MM.1S (cell line): ENCODE measurements around the gene WT1.

ENCODE experiments used
- DNase-seq: peaks from one replicate; pipeline ENCODE4 v3.0.0-alpha.2; 2015
- H2AFZ ChIP-seq: fragments of 300-600 bp; sonication (generic); 2 replicates; pipeline ENCODE4 v1.6.0; 2016; ENCODE audit warnings: antibody characterized with exemption, low read length
- H3F3A ChIP-seq: fragments of 300-600 bp; sonication (generic); 2 replicates; pipeline ENCODE4 v1.6.1; 2016; ENCODE audit warnings: mild to moderate bottlenecking, antibody characterized with exemption, low read length, moderate library complexity, mixed read lengths; ENCODE audit not compliant: insufficient read depth
- H3K27ac ChIP-seq: fragments of 300-600 bp; sonication (generic); 2 replicates; pipeline ENCODE4 v1.5.1; 2016; ENCODE audit warnings: mild to moderate bottlenecking, low read length
- H3K27me3 ChIP-seq: fragments of 300-600 bp; sonication (generic); replicated peaks from 2 replicates; pipeline ENCODE4 v1.6.0; 2016; ENCODE audit warnings: low read length; ENCODE audit not compliant: insufficient read depth
- H3K36me3 ChIP-seq: fragments of 300-600 bp; sonication (generic); replicated peaks from 2 replicates; pipeline ENCODE4 v1.6.1; 2016; ENCODE audit warnings: mild to moderate bottlenecking, low read length, mixed read lengths; ENCODE audit not compliant: insufficient read depth
- H3K4me1 ChIP-seq: fragments of 300-600 bp; sonication (generic); 2 replicates; pipeline ENCODE4 v1.6.1; 2016; ENCODE audit warnings: low read length, mixed read lengths
- H3K4me2 ChIP-seq: fragments of 300-600 bp; sonication (generic); 2 replicates; pipeline ENCODE4 v1.6.0; 2016; ENCODE audit warnings: low read depth, low read length
- H3K4me3 ChIP-seq: fragments of 300-600 bp; sonication (generic); 2 replicates; pipeline ENCODE4 v1.5.1; 2016; ENCODE audit warnings: low read length, mixed read lengths
- H3K79me2 ChIP-seq: fragments of 300-600 bp; sonication (generic); 2 replicates; pipeline ENCODE4 v1.6.1; 2016; ENCODE audit warnings: mixed run types, low read length, mixed read lengths
- H3K9ac ChIP-seq: fragments of 300-600 bp; sonication (generic); 2 replicates; pipeline ENCODE4 v1.6.1; 2016; ENCODE audit warnings: low read length, mixed read lengths
- H3K9me2 ChIP-seq: fragments of 300-600 bp; sonication (generic); replicated peaks from 2 replicates; pipeline ENCODE4 v1.6.1; 2016; ENCODE audit warnings: mild to moderate bottlenecking, low read length, mixed read lengths; ENCODE audit not compliant: insufficient read depth
- H3K9me3 ChIP-seq: fragments of 300-600 bp; sonication (generic); replicated peaks from 2 replicates; pipeline ENCODE4 v1.6.1; 2016; ENCODE audit warnings: mild to moderate bottlenecking, low read length, mixed read lengths; ENCODE audit not compliant: insufficient read depth
- H4K20me1 ChIP-seq: fragments of 300-600 bp; sonication (generic); 2 replicates; pipeline ENCODE4 v1.6.1; 2016; ENCODE audit warnings: mild to moderate bottlenecking, low read length, moderate library complexity, mixed read lengths; ENCODE audit not compliant: insufficient read depth
- EZH2 ChIP-seq: fragments of 300-600 bp; sonication (generic); optimal IDR thresholded peaks from 2 replicates; pipeline ENCODE3; 2017; ENCODE audit warnings: low read depth, mild to moderate bottlenecking, antibody characterized with exemption, low read length, mixed read lengths
- EZH2phosphoT487 ChIP-seq: fragments of 300-600 bp; sonication (generic); IDR thresholded peaks from 2 replicates; pipeline ENCODE4 v1.6.1; 2018; ENCODE audit warnings: antibody characterized with exemption, low read length
- TF ChIP-seq, protein P1 (sequence below): fragments of 300-600 bp; sonication (generic); IDR thresholded peaks from 2 replicates; pipeline ENCODE4 v1.5.1; 2016; ENCODE audit warnings: antibody characterized with exemption, low read length, mixed read lengths

The WT1 gene

DNA sequence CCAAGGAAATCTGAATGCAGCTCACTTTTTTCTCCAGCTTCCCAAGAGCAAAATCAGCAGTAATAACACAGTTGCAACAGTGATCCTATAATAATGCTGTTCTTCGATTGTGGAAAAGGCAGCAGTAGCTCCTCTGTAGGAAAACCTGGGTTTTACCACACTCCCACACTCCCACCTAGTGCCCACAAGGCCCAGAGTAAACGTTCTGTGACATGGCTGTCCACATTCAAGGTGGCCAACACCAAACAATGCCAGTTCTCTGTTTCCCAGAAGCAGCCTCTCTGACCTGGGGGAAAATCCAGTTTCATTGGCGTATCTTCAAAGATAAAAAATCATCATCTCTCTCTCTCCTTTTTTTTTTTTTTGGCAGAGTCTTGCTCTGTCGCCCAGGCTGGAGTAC, 40.2 kb downstream of the WT1 start:
- Histone ChIP-seq H3K4me2 (no peak overlapping the region), H3K9me3 (no peaks in the 10 kb centered on the region), H3K9ac (no peak overlapping the region), H3K27me3 (no peaks in the 10 kb centered on the region), H3K4me1 (no peaks in the 10 kb centered on the region), H3K79me2 (no peaks in the 10 kb centered on the region), H3K36me3 (no peaks in the 10 kb centered on the region), H3K27ac (no peak overlapping the region), H2AFZ (no peak overlapping the region), H3F3A (no peaks in the 10 kb centered on the region), H3K9me2 (no peaks in the 10 kb centered on the region), H3K4me3 (no peak overlapping the region), H4K20me1 (no peaks in the 10 kb centered on the region)
- TF ChIP-seq EZH2phosphoT487 (no peak), EZH2 (no peak)
- DNase-seq: no peak

DNA sequence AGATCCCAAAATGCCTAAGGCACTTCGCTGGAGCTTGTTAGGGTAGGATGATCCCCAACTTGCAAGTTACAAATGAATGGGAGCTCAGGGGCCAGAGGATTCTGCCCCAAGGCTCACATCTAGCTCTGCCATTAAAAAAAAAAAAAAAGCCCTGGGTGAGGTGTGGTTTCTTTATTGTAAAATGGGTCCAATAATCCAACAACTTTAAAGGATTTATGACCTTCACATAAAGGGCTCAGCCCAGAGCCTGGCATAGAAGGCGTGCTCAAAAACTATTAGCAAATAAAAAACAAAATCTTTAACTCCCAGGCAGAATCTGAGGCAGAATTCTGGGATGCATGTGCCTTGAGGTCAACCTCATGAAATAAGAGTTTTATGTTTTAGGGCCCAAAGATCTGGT, 42.5 kb downstream of the WT1 start:
- H4K20me1 ChIP-seq: no peaks in the 10 kb centered on the region
- no peak overlapping the region for H2AFZ ChIP-seq
- no peak overlapping the region for H3K9ac ChIP-seq
- H3F3A ChIP-seq: no peaks in the 10 kb centered on the region
- no peaks in the 10 kb centered on the region for H3K36me3 ChIP-seq
- DNase-seq: no peak
- TF ChIP-seq, protein P1, sequence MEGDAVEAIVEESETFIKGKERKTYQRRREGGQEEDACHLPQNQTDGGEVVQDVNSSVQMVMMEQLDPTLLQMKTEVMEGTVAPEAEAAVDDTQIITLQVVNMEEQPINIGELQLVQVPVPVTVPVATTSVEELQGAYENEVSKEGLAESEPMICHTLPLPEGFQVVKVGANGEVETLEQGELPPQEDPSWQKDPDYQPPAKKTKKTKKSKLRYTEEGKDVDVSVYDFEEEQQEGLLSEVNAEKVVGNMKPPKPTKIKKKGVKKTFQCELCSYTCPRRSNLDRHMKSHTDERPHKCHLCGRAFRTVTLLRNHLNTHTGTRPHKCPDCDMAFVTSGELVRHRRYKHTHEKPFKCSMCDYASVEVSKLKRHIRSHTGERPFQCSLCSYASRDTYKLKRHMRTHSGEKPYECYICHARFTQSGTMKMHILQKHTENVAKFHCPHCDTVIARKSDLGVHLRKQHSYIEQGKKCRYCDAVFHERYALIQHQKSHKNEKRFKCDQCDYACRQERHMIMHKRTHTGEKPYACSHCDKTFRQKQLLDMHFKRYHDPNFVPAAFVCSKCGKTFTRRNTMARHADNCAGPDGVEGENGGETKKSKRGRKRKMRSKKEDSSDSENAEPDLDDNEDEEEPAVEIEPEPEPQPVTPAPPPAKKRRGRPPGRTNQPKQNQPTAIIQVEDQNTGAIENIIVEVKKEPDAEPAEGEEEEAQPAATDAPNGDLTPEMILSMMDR: no peak
- TF ChIP-seq EZH2: no peak
- TF ChIP-seq EZH2phosphoT487: no peak
- no peaks in the 10 kb centered on the region for H3K27me3 ChIP-seq
- H3K9me2 ChIP-seq: no peaks in the 10 kb centered on the region
- no peaks in the 10 kb centered on the region for H3K9me3 ChIP-seq
- no peaks in the 10 kb centered on the region for H3K79me2 ChIP-seq
- no peak overlapping the region for H3K4me3 ChIP-seq
- no peaks in the 10 kb centered on the region for H3K4me1 ChIP-seq
- no peak overlapping the region for H3K27ac ChIP-seq
- no peak overlapping the region for H3K4me2 ChIP-seq

DNA sequence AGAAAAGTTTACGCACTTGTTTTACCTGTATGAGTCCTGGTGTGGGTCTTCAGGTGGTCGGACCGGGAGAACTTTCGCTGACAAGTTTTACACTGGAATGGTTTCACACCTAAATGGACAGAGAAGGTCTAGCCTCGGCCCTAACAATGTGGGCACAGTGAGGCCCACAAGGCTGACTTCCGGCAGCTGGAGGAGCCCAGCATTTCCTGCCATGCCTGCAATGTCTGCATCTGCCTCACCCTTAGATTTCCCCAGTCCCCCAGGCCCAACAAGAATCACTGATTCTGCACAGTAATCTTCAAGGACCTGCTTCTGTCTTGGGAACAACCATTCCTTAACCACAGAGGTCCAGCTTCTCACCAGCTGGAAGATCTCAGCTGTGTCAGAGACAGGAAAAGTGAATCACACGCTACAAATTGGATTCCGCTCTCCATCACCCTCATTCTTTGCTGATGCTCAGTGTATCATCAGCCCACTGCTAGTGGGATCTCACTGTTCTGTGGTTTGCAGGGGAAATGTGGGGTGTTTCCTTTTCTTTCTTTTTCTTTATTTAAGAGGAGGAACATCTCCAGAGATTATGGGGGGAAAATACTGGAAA, 43.3 kb downstream of the WT1 start:
- no peaks in the 10 kb centered on the region for H3K9me2 ChIP-seq
- no peaks in the 10 kb centered on the region for H3K9me3 ChIP-seq
- H3K27me3 ChIP-seq: no peaks in the 10 kb centered on the region
- H3K4me2 ChIP-seq: no peak overlapping the region
- H2AFZ ChIP-seq: no peak overlapping the region
- DNase-seq: no peak
- no peaks in the 10 kb centered on the region for H3K36me3 ChIP-seq
- no peaks in the 10 kb centered on the region for H3F3A ChIP-seq
- no peaks in the 10 kb centered on the region for H3K79me2 ChIP-seq
- no peak overlapping the region for H3K27ac ChIP-seq
- no peaks in the 10 kb centered on the region for H4K20me1 ChIP-seq
- TF ChIP-seq, protein P1: no peak
- TF ChIP-seq EZH2 (no peak), EZH2phosphoT487 (no peak)
- no peaks in the 10 kb centered on the region for H3K4me1 ChIP-seq
- no peak overlapping the region for H3K4me3 ChIP-seq
- no peak overlapping the region for H3K9ac ChIP-seq

DNA sequence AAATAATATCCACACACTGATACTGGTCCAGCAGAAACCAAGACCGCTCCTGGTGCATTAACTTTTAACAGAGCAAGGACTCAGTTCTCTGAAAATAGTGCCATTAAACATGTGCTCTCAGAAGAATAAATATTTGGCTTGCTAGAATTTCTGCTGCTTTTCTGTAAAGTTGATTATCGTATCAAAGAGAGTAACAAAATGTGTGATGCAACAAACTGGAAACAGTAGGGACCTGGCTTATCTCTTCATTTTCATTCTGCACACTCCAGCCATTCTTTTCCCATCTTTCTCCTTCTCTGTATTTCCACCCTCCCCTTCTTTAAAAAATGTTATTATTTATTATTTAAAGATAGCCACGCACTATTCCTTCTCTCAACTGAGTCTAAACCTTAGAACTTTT, 43.9 kb downstream of the WT1 start:
- Histone ChIP-seq H3K9me3 (no peaks in the 10 kb centered on the region), H3K36me3 (no peaks in the 10 kb centered on the region), H3K4me3 (no peak overlapping the region), H3K27me3 (no peaks in the 10 kb centered on the region), H3K27ac (no peak overlapping the region), H4K20me1 (no peaks in the 10 kb centered on the region), H3K79me2 (no peaks in the 10 kb centered on the region), H2AFZ (no peak overlapping the region), H3F3A (no peaks in the 10 kb centered on the region), H3K9ac (no peak overlapping the region), H3K9me2 (no peaks in the 10 kb centered on the region), H3K4me1 (no peaks in the 10 kb centered on the region), H3K4me2 (no peak overlapping the region)
- TF ChIP-seq, protein P1: no peak
- TF ChIP-seq EZH2 (no peak), EZH2phosphoT487 (no peak)
- no peak for DNase-seq
